ENCODE data around the gene HSFX4. TPM values are rescaled to one million over a fixed set of nuclear protein-coding genes. Genes with fewer than 3 reads are reported as not detected.

Gene HSFX4
- total and polyA plus RNA-seq, 2 of the 13 experiments (the other 11 are each of a cell fraction or from before 2014, with no cell fraction given) = not detected

GRCh38 chrX:149939905-149940673, 10.7 kb downstream of the HSFX4 start (continued):
- peak; percentile 95 for TF ChIP-seq SP4 (CRISPR knock-in tag; IDR thresholded peaks at IDR 0.05)
- TF ChIP-seq CCAR2 (optimal IDR thresholded peaks at IDR 0.05; ENCODE audit: low read depth, low read length) = no peak
- peak; percentile 60 for TF ChIP-seq MAZ (IDR thresholded peaks at IDR 0.05; ENCODE audit: borderline replicate concordance, low read depth, low read length)
- no peak for TF ChIP-seq MAZ (CRISPR knock-in tag; IDR thresholded peaks at IDR 0.05; ENCODE audit: low read depth)
- no peak for TF ChIP-seq SRSF4 (IDR thresholded peaks at IDR 0.05; ENCODE audit: low read depth, low read length, poor library complexity, severe bottlenecking)
- TF ChIP-seq, protein P1, sequence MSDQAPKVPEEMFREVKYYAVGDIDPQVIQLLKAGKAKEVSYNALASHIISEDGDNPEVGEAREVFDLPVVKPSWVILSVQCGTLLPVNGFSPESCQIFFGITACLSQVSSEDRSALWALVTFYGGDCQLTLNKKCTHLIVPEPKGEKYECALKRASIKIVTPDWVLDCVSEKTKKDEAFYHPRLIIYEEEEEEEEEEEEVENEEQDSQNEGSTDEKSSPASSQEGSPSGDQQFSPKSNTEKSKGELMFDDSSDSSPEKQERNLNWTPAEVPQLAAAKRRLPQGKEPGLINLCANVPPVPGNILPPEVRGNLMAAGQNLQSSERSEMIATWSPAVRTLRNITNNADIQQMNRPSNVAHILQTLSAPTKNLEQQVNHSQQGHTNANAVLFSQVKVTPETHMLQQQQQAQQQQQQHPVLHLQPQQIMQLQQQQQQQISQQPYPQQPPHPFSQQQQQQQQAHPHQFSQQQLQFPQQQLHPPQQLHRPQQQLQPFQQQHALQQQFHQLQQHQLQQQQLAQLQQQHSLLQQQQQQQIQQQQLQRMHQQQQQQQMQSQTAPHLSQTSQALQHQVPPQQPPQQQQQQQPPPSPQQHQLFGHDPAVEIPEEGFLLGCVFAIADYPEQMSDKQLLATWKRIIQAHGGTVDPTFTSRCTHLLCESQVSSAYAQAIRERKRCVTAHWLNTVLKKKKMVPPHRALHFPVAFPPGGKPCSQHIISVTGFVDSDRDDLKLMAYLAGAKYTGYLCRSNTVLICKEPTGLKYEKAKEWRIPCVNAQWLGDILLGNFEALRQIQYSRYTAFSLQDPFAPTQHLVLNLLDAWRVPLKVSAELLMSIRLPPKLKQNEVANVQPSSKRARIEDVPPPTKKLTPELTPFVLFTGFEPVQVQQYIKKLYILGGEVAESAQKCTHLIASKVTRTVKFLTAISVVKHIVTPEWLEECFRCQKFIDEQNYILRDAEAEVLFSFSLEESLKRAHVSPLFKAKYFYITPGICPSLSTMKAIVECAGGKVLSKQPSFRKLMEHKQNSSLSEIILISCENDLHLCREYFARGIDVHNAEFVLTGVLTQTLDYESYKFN (CRISPR knock-in tag; conservative IDR thresholded peaks at IDR 0.05) = 0 out of 2 replicates have a peak, but pooled peaks have one; percentile 44
- TF ChIP-seq RBFOX2 (IDR thresholded peaks at IDR 0.05; ENCODE audit: low read depth, low read length) = no peak
- TF ChIP-seq ASH2L (IDR thresholded peaks at IDR 0.05; ENCODE audit: insufficient read length, low read depth, low read length) = peak; percentile 45
- TF ChIP-seq CENPX (CRISPR knock-in tag; IDR thresholded peaks at IDR 0.05) = no peak
- no peak for TF ChIP-seq MEIS2 (CRISPR knock-in tag; IDR thresholded peaks at IDR 0.05)
- 0 out of 4 replicates have a peak, but pooled peaks of 1 of the 2 experiments have one; percentile 8 for TF ChIP-seq POLR2A (IDR thresholded peaks at IDR 0.05; ENCODE audit: insufficient read depth in 1 of 2, low read depth in 2 of 2, low read length in 2 of 2)
- TF ChIP-seq, protein P2, sequence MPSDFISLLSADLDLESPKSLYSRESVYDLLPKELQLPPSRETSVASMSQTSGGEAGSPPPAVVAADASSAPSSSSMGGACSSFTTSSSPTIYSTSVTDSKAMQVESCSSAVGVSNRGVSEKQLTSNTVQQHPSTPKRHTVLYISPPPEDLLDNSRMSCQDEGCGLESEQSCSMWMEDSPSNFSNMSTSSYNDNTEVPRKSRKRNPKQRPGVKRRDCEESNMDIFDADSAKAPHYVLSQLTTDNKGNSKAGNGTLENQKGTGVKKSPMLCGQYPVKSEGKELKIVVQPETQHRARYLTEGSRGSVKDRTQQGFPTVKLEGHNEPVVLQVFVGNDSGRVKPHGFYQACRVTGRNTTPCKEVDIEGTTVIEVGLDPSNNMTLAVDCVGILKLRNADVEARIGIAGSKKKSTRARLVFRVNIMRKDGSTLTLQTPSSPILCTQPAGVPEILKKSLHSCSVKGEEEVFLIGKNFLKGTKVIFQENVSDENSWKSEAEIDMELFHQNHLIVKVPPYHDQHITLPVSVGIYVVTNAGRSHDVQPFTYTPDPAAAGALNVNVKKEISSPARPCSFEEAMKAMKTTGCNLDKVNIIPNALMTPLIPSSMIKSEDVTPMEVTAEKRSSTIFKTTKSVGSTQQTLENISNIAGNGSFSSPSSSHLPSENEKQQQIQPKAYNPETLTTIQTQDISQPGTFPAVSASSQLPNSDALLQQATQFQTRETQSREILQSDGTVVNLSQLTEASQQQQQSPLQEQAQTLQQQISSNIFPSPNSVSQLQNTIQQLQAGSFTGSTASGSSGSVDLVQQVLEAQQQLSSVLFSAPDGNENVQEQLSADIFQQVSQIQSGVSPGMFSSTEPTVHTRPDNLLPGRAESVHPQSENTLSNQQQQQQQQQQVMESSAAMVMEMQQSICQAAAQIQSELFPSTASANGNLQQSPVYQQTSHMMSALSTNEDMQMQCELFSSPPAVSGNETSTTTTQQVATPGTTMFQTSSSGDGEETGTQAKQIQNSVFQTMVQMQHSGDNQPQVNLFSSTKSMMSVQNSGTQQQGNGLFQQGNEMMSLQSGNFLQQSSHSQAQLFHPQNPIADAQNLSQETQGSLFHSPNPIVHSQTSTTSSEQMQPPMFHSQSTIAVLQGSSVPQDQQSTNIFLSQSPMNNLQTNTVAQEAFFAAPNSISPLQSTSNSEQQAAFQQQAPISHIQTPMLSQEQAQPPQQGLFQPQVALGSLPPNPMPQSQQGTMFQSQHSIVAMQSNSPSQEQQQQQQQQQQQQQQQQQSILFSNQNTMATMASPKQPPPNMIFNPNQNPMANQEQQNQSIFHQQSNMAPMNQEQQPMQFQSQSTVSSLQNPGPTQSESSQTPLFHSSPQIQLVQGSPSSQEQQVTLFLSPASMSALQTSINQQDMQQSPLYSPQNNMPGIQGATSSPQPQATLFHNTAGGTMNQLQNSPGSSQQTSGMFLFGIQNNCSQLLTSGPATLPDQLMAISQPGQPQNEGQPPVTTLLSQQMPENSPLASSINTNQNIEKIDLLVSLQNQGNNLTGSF (CRISPR knock-in tag; IDR thresholded peaks at IDR 0.05) = no peak
- TF ChIP-seq ZNF367 (CRISPR knock-in tag; IDR thresholded peaks at IDR 0.05; ENCODE audit: borderline replicate concordance) = no peak
- TF ChIP-seq POGZ (CRISPR knock-in tag; IDR thresholded peaks at IDR 0.05) = peak; percentile 45; the same call in 1 of the 2 replicates
- peak; percentile 51 for TF ChIP-seq AGO2 (optimal IDR thresholded peaks at IDR 0.05; ENCODE audit: low read depth, low read length)
- TF ChIP-seq, protein P3, sequence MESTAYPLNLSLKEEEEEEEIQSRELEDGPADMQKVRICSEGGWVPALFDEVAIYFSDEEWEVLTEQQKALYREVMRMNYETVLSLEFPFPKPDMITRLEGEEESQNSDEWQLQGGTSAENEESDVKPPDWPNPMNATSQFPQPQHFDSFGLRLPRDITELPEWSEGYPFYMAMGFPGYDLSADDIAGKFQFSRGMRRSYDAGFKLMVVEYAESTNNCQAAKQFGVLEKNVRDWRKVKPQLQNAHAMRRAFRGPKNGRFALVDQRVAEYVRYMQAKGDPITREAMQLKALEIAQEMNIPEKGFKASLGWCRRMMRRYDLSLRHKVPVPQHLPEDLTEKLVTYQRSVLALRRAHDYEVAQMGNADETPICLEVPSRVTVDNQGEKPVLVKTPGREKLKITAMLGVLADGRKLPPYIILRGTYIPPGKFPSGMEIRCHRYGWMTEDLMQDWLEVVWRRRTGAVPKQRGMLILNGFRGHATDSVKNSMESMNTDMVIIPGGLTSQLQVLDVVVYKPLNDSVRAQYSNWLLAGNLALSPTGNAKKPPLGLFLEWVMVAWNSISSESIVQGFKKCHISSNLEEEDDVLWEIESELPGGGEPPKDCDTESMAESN (CRISPR knock-in tag; conservative IDR thresholded peaks at IDR 0.05) = 0 out of 2 replicates have a peak, but pooled peaks have one; percentile 43
- TF ChIP-seq ZNF792 (CRISPR knock-in tag; IDR thresholded peaks at IDR 0.05) = 0 out of 2 replicates have a peak, but pooled peaks have one; percentile 19

Data from HepG2 (cell line).